K562 (cell line): ENCODE data around the gene TPI1. TPM values are rescaled to one million over a fixed set of nuclear protein-coding genes. Genes with fewer than 3 reads are reported as not detected.

Source experiments
- ATF1 ChIP-seq, 2 experiments: fragments of 450-650 bp in 1 of 2; IDR thresholded peaks; 2 replicates each; pipeline ENCODE4 v1.6.1; 2016; ENCODE audit warnings: missing compliant biosample characterization in 1 of 2, missing genetic modification characterization in 1 of 2
- FOXJ2 ChIP-seq: fragments of 200-800 bp; sonication (Bioruptor generic); IDR thresholded peaks from 2 replicates; pipeline ENCODE4 v1.6.1; 2016; ENCODE audit warnings: missing genetic modification characterization, missing compliant biosample characterization
- KDM5B ChIP-seq: fragments of 200-600 bp; sonication (generic); IDR thresholded peaks from 2 replicates; pipeline ENCODE4 v1.6.1; 2012; ENCODE audit warnings: low read depth, mild to moderate bottlenecking, moderate library complexity, low read length, control low read depth, inconsistent platforms; ENCODE audit not compliant: insufficient replicate concordance
- NRF1 ChIP-seq, 2 experiments: fragments of 450-650 bp; IDR thresholded peaks in 1 of 2; conservative IDR thresholded peaks in 1 of 2; 2 replicates each; pipeline ENCODE4 v1.6.1; 2014; ENCODE audit warnings: mild to moderate bottlenecking in 2 of 2
- PCBP1 ChIP-seq: fragments of 200-400 bp; formaldehyde crosslinking; IDR thresholded peaks from 2 replicates; pipeline ENCODE4 v1.6.1; 2018; ENCODE audit warnings: mild to moderate bottlenecking, low read depth, low read length; ENCODE audit not compliant: poor library complexity, severe bottlenecking
- POLR2A ChIP-seq: fragments of 450-650 bp; conservative IDR thresholded peaks from 2 replicates; pipeline ENCODE4 v1.6.1; 2016
- RBFOX2 ChIP-seq: fragments of 200-400 bp; formaldehyde crosslinking; IDR thresholded peaks from 2 replicates; pipeline ENCODE4 v1.6.1; 2017; ENCODE audit warnings: low read depth, mild to moderate bottlenecking, low read length, moderate library complexity
- RNF2 ChIP-seq: sonication (generic); IDR thresholded peaks from 2 replicates; pipeline ENCODE4 v1.6.1; 2016
- SRSF1 ChIP-seq: fragments of 200-400 bp; formaldehyde crosslinking; IDR thresholded peaks from 2 replicates; pipeline ENCODE4 v1.6.1; 2017; ENCODE audit warnings: mild to moderate bottlenecking, low read depth, low read length, moderate library complexity
- YY1 ChIP-seq, 3 experiments: IDR thresholded peaks; 2 replicates each; pipeline ENCODE4 v1.6.1; 2011; ENCODE audit warnings: low read length in 2 of 3, mild to moderate bottlenecking in 2 of 3, moderate library complexity in 2 of 3, borderline replicate concordance in 1 of 3, control low read depth in 1 of 3, low read depth in 1 of 3; ENCODE audit not compliant: insufficient read depth in 3 of 3, insufficient replicate concordance in 2 of 3, control insufficient read depth in 1 of 3, insufficient read length in 1 of 3; ENCODE audit errors: extremely low read depth in 1 of 3
- polyA plus RNA-seq, 8 experiments: library from polyadenylated mRNA; depleted of rRNA in 4 of 8; stranded (reverse) in 5 of 8; unstranded in 3 of 8; fragments of >200 nt; fragmentation: Nextera tagmentation in 2 of 8; fragmentation: Illumina TruSeq in 1 of 8; extraction: Ambion mirVana in 2 of 8; extraction: Trizol in 1 of 8; gene quantifications; 2 replicates each; pipeline versions ENCODE4 v1.2.1 to v1.2.3, GENCODE V29; 2011 to 2014; ENCODE audit warnings: inconsistent platforms in 1 of 8, missing spikeins in 1 of 8
- total RNA-seq, 7 experiments: library from RNA; depleted of rRNA in 6 of 7; stranded (reverse); fragments of >200 nt in 6 of 7; fragmentation: Illumina TruSeq in 2 of 7; extraction: Trizol in 2 of 7; gene quantifications; 2 replicates each; pipeline versions ENCODE4 v1.2.1 to v1.2.3, GENCODE V29; 2011 to 2021; ENCODE audit warnings: low replicate concordance in 1 of 7
- TF ChIP-seq, protein P1 (sequence below): fragments of 250-450 bp; sonication (Bioruptor Pico); IDR thresholded peaks from 2 replicates; pipeline ENCODE4 v1.4.0; 2020; ENCODE audit warnings: mild to moderate bottlenecking, moderate library complexity
- TF ChIP-seq, protein P2 (sequence below), 2 experiments: fragments of 450-650 bp; conservative IDR thresholded peaks; 2 replicates each; pipeline ENCODE4 v1.6.1; 2017; ENCODE audit warnings: mild to moderate bottlenecking in 2 of 2, moderate library complexity in 2 of 2
- TF ChIP-seq, protein P3 (sequence below): sonication (generic); formaldehyde crosslinking; IDR thresholded peaks from 2 replicates; pipeline ENCODE4 v1.8.0; 2022; ENCODE audit warnings: mild to moderate bottlenecking, missing genetic modification reagents
- TF ChIP-seq, protein P4 (sequence below): fragments of 450-650 bp; IDR thresholded peaks from 2 replicates; pipeline ENCODE4 v1.6.1; 2018; ENCODE audit warnings: mild to moderate bottlenecking, low read depth; ENCODE audit not compliant: partially characterized antibody

Gene TPI1
- total and polyA plus RNA-seq, 9 of the 15 experiments (the other 6 are each of a cell fraction or from before 2014, with no cell fraction given), result 662 to 4,971 (median 892) TPM

- TF ChIP-seq, protein P1, sequence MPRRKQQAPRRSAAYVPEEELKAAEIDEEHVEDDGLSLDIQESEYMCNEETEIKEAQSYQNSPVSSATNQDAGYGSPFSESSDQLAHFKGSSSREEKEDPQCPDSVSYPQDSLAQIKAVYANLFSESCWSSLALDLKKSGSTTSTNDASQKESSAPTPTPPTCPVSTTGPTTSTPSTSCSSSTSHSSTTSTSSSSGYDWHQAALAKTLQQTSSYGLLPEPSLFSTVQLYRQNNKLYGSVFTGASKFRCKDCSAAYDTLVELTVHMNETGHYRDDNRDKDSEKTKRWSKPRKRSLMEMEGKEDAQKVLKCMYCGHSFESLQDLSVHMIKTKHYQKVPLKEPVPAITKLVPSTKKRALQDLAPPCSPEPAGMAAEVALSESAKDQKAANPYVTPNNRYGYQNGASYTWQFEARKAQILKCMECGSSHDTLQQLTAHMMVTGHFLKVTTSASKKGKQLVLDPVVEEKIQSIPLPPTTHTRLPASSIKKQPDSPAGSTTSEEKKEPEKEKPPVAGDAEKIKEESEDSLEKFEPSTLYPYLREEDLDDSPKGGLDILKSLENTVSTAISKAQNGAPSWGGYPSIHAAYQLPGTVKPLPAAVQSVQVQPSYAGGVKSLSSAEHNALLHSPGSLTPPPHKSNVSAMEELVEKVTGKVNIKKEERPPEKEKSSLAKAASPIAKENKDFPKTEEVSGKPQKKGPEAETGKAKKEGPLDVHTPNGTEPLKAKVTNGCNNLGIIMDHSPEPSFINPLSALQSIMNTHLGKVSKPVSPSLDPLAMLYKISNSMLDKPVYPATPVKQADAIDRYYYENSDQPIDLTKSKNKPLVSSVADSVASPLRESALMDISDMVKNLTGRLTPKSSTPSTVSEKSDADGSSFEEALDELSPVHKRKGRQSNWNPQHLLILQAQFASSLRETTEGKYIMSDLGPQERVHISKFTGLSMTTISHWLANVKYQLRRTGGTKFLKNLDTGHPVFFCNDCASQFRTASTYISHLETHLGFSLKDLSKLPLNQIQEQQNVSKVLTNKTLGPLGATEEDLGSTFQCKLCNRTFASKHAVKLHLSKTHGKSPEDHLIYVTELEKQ (CRISPR knock-in tag), result no peak
- TF ChIP-seq SRSF1 (0 out of 2 replicates have a peak, but pooled peaks have one; percentile 20), ATF1 (CRISPR knock-in tag; IDR thresholded peaks at IDR 0.05) (no peak), ATF1 (tag; IDR thresholded peaks at IDR 0.05) (peak; percentile 61; the same call in 1 of the 2 replicates), YY1 (IDR thresholded peaks at IDR 0.05; ENCODE audit: borderline replicate concordance in 1 of 3, control insufficient read depth in 1 of 3, extremely low read depth in 1 of 3, insufficient read depth in 3 of 3, insufficient read length in 1 of 3, insufficient replicate concordance in 2 of 3, low read depth in 1 of 3, low read length in 2 of 3) (peak in 1 of 3 experiments; percentile 11), KDM5B (peak; percentile 32), PCBP1 (peak; percentile 30), FOXJ2 (tag) (no peak), NRF1 (conservative IDR thresholded peaks at IDR 0.05 in 1 of 2, IDR thresholded peaks at IDR 0.05 in 1 of 2) (peak in 1 of 2 experiments; percentile 49; a peak in 2 of 4 replicates), POLR2A (peak; percentile 63), RNF2 (0 out of 2 replicates have a peak, but pooled peaks have one; percentile 26), RBFOX2 (peak; percentile 78; the same call in 1 of the 2 replicates)
- TF ChIP-seq, protein P2, sequence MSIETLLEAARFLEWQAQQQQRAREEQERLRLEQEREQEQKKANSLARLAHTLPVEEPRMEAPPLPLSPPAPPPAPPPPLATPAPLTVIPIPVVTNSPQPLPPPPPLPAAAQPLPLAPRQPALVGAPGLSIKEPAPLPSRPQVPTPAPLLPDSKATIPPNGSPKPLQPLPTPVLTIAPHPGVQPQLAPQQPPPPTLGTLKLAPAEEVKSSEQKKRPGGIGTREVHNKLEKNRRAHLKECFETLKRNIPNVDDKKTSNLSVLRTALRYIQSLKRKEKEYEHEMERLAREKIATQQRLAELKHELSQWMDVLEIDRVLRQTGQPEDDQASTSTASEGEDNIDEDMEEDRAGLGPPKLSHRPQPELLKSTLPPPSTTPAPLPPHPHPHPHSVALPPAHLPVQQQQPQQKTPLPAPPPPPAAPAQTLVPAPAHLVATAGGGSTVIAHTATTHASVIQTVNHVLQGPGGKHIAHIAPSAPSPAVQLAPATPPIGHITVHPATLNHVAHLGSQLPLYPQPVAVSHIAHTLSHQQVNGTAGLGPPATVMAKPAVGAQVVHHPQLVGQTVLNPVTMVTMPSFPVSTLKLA (conservative IDR thresholded peaks at IDR 0.05), result peak in 1 of 2 experiments; percentile 26; a peak in 1 of 4 replicates
- TF ChIP-seq, protein P3, sequence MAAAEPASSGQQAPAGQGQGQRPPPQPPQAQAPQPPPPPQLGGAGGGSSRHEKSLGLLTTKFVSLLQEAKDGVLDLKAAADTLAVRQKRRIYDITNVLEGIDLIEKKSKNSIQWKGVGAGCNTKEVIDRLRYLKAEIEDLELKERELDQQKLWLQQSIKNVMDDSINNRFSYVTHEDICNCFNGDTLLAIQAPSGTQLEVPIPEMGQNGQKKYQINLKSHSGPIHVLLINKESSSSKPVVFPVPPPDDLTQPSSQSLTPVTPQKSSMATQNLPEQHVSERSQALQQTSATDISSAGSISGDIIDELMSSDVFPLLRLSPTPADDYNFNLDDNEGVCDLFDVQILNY (CRISPR knock-in tag), result no peak
- TF ChIP-seq, protein P4, sequence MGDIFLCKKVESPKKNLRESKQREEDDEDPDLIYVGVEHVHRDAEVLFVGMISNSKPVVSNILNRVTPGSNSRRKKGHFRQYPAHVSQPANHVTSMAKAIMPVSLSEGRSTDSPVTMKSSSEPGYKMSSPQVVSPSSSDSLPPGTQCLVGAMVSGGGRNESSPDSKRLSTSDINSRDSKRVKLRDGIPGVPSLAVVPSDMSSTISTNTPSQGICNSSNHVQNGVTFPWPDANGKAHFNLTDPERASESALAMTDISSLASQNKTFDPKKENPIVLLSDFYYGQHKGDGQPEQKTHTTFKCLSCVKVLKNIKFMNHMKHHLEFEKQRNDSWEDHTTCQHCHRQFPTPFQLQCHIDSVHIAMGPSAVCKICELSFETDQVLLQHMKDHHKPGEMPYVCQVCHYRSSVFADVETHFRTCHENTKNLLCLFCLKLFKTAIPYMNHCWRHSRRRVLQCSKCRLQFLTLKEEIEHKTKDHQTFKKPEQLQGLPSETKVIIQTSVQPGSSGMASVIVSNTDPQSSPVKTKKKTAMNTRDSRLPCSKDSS, result no peak
Observed at GRCh38 chr12:6828781-6829535, 38.4 kb upstream of the TPI1 start (continued).
